K562 (cell line): ENCODE measurements around the gene ZNF346.

ENCODE experiments used
- POLR2AphosphoS5 ChIP-seq: IDR thresholded peaks from 2 replicates; pipeline ENCODE4 v1.6.1; 2011; ENCODE audit warnings: mild to moderate bottlenecking, low read depth, low read length, moderate library complexity; ENCODE audit not compliant: control insufficient read depth, insufficient read depth
- ZNF408 ChIP-seq: fragments of 250-450 bp; sonication (Bioruptor Pico); IDR thresholded peaks from 2 replicates; pipeline ENCODE4 v1.4.0; 2020; ENCODE audit warnings: low read depth, mild to moderate bottlenecking, moderate library complexity
- TF ChIP-seq, protein P1 (sequence below): IDR thresholded peaks from 3 replicates; pipeline ENCODE4 v1.6.1; 2011; ENCODE audit warnings: borderline replicate concordance, mild to moderate bottlenecking; ENCODE audit not compliant: insufficient read length, insufficient read depth

DNA sequence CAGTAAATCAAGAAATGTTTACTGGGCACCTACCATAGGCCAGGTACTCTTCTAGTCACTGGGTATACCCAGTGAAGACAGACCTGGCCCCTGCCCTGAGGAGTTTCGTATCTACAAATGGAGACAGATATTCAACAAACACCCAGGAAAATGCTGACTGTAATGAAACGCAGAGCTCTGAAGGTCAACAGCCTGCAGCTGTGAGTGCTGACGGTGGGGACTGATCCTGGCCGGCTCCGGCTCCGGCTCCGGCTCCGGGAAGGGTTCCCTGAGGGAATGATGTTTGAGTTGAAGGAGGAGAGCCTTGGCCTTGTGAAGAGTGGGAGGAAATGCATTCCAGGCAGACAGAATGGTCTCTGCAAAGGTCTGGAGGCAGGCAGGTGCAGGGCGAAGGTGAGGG, 87.3 kb downstream of the ZNF346 start:
- TF ChIP-seq POLR2AphosphoS5 = no peak
- TF ChIP-seq, protein P1, sequence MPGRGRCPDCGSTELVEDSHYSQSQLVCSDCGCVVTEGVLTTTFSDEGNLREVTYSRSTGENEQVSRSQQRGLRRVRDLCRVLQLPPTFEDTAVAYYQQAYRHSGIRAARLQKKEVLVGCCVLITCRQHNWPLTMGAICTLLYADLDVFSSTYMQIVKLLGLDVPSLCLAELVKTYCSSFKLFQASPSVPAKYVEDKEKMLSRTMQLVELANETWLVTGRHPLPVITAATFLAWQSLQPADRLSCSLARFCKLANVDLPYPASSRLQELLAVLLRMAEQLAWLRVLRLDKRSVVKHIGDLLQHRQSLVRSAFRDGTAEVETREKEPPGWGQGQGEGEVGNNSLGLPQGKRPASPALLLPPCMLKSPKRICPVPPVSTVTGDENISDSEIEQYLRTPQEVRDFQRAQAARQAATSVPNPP = no peak
- TF ChIP-seq ZNF408 (CRISPR knock-in tag) = no peak
